CD4-positive, alpha-beta T cell (primary cell): Measurements from ENCODE around the gene MKI67. TPM values are rescaled to one million over a fixed set of nuclear protein-coding genes. Genes with fewer than 3 reads are reported as not detected.

Experiments
- ATAC-seq: fragments of 200-7000 bp; cut with Tn5 transposase; one replicate; pipeline ENCODE4 v1.10.0; 2022; ENCODE audit warnings: mild to moderate bottlenecking; ENCODE audit not compliant: poor library complexity
- CTCF ChIA-PET: fragments of 350-600 bp; sonication (Branson Sonifier 250); formaldehyde crosslinking; loops from one replicate; lab custom pipeline; 2021; ENCODE audit warnings: antibody characterized with exemption, inconsistent platforms; lab: Charles Lee
- POLR2A ChIA-PET: fragments of 350-600 bp; sonication (Branson Sonifier 250); formaldehyde crosslinking; loops from one replicate; lab custom pipeline; 2021; ENCODE audit warnings: antibody characterized with exemption, inconsistent platforms; lab: Charles Lee
- DNase-seq, 14 experiments: peaks; one replicate each; pipeline ENCODE4 v3.0.0-alpha.2; 2013 to 2020; ENCODE audit warnings: mixed read lengths in 2 of 14
- H3K27ac ChIP-seq, 2 donors: one replicate each; pipeline versions ENCODE4 v1.5.1 to v1.7.0; 2013; ENCODE audit warnings: low read length in 2 of 2, low read depth in 1 of 2, mild to moderate bottlenecking in 1 of 2
- H3K27me3 ChIP-seq, 2 experiments: 1 replicate in 1 of 2; 2 replicates in 1 of 2; pipeline versions ENCODE4 v1.6.1 to v1.7.0; 2013; ENCODE audit warnings: low read length in 2 of 2, control low read depth in 1 of 2, mild to moderate bottlenecking in 1 of 2, moderate library complexity in 1 of 2; ENCODE audit not compliant: insufficient read depth in 2 of 2, control insufficient read depth in 1 of 2
- H3K36me3 ChIP-seq: one replicate; pipeline ENCODE4 v1.6.1; 2013; ENCODE audit warnings: low read length, control low read depth; ENCODE audit not compliant: insufficient read depth
- H3K4me1 ChIP-seq: one replicate; pipeline ENCODE4 v1.6.1; 2013; ENCODE audit warnings: low read length, control low read depth; ENCODE audit not compliant: insufficient read depth
- H3K4me3 ChIP-seq: one replicate; pipeline ENCODE4 v1.5.1; 2013; ENCODE audit warnings: mild to moderate bottlenecking, low read length, moderate library complexity
- H3K9me3 ChIP-seq, 2 experiments: 1 replicate in 1 of 2; 2 replicates in 1 of 2; pipeline versions ENCODE4 v1.6.1 to v1.7.0; 2013; ENCODE audit warnings: low read length in 2 of 2, mild to moderate bottlenecking in 2 of 2, control low read depth in 1 of 2, moderate library complexity in 1 of 2; ENCODE audit not compliant: control insufficient read depth in 1 of 2, insufficient read depth in 1 of 2
- H3K27ac Mint-ChIP-seq: one replicate; pipeline ENCODE4 v1.8.0; 2020; ENCODE audit warnings: mixed read lengths
- H3K27me3 Mint-ChIP-seq: one replicate; pipeline ENCODE4 v1.8.0; 2021; ENCODE audit warnings: mixed read lengths
- H3K36me3 Mint-ChIP-seq: one replicate; pipeline ENCODE4 v1.8.0; 2021; ENCODE audit warnings: low read depth, mixed read lengths
- H3K4me1 Mint-ChIP-seq: one replicate; pipeline ENCODE4 v1.8.0; 2021; ENCODE audit warnings: low read depth, mixed read lengths
- H3K4me3 Mint-ChIP-seq: one replicate; pipeline ENCODE4 v1.8.0; 2020; ENCODE audit warnings: mild to moderate bottlenecking, mixed read lengths
- H3K9me3 Mint-ChIP-seq: one replicate; pipeline ENCODE4 v1.8.0; 2020; ENCODE audit warnings: mixed read lengths
- CTCF ChIP-seq: fragments of 200-600 bp; IDR thresholded peaks from one replicate; pipeline ENCODE4 v1.8.0; 2022; ENCODE audit warnings: antibody characterized with exemption, mild to moderate bottlenecking
- intact Hi-C, 2 experiments: fragments of 100-400 bp; cut with DNase I in 1 of 2; cut with micrococcal nuclease in 1 of 2; formaldehyde crosslinking; loops; one replicate each; pipeline versions ENCODE4 v1.15.1 to v1.9.0; 2023 to 2025; cut with DNase I, micrococcal nuclease
- total RNA-seq, 174 experiments: library from RNA in 2 of 174; stranded (reverse) in 2 of 174; gene quantifications; one replicate each; pipeline ENCODE4 v1.2.3 and lab custom pipeline; 2021 to 2026

MKI67 gene
- total RNA-seq, 2 experiments from 2014 or later: 0.92 to 1.2 TPM

DNA sequence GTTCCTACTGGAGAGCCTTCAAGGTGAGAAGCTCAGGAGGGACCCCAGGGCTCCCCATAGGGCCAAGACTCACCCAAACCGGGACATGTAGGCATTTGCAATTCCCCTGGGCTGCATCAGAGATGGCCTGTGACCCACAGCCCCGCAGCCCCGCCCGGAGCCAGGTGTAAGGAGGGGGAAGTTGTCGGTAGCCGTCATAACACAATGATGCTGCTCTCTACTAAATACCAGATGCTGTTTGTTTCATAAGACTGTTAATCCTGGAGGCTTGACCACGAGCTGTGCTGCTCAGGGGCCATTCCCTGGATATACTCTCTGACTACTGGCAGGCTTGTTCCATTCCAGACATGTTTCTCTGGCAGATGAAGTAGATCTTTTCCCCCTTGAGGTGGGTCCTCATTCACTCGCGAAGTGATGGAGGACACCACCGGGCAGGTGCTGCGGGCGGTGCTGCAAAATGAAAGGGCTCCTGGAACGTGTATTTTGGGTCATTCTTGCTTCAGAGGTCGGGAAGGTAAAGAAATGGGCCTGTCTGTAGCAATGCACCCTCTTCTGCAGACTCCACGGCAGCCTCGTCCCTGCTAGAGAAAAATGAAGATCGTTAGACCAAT lies 61.1 kb downstream of the MKI67 start:
- POLR2A ChIA-PET: interaction anchor here (2.6 to 4.5 kb wide), 3 partner anchors 17 to 53 kb away, joined by 9 to 112 read pairs (median 10); no protein-coding TSS in a partner anchor
- H3K4me1 Mint-ChIP-seq: peaks cover 78% of the 10 kb centered on the region
- Histone ChIP-seq H3K4me1 (peaks cover 72% of the 10 kb centered on the region), H3K9me3 (no peaks in the 10 kb centered on the region), H3K4me3 (peak overlapping the region; percentile 47), H3K36me3 (peaks cover 59% of the 10 kb centered on the region), H3K27me3 (no peaks in the 10 kb centered on the region), H3K27ac (peak overlapping the region; percentile 56 to 90)
- TF ChIP-seq CTCF: no peak
- peaks cover 76% of the 10 kb centered on the region for H3K36me3 Mint-ChIP-seq
- CTCF ChIA-PET: interaction anchor here (1.3 kb wide), 1 partner anchor 30 kb away, joined by 4 read pairs; no protein-coding TSS in a partner anchor
- H3K9me3 Mint-ChIP-seq: no peaks in the 10 kb centered on the region
- intact Hi-C loops: loop anchor here in 1 of 2 experiments (5.0 kb wide), 1 partner anchor 62 kb away; the partner anchor contains the start of gene MKI67
- peak overlapping the region; percentile 66 for H3K27ac Mint-ChIP-seq
- no peak for DNase-seq
- H3K4me3 Mint-ChIP-seq: peak overlapping the region; percentile 42
- H3K27me3 Mint-ChIP-seq: no peaks in the 10 kb centered on the region
- ATAC-seq: peak; percentile 29

DNA sequence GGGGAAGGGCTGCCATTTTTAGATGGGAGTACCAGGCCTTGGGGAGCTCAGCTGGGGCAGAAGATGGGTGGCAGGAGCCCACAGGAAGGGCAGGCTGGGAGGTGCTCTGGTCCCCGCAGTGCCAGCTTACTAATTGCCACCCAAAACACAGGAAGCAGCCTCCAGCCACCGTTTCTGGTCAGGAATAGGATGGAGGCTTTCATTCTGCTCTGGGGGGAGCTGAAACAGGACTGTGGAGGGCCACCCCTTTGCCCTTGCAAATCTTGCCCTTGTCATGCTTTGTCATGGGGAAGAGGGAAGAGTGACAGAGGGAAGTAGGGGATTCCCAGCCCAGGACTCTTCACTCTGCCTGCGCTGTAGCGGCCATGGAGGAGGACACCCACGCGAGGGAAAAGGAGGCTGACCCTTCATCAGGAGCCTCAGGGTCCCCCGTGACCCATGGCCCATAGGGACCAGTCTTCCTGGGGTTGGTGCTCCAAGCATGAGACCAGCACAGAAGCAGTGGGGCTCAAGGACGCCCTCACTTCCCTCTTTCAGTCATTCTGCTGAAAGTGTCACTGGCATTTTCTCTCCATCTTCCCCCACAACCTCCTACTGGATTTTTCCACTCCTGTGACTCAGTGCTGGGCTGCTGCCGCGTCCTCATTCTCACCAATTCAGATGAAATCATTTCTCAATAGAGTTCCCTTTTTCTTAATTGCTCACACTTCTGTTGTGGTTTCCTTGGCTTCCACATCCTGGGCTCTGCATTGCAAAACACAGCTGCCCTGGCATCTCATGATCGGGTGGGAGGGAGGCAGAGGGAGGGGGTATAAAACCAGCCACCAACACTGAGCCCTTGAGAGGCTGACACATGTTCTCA lies 61.9 kb downstream of the MKI67 start:
- H3K36me3 Mint-ChIP-seq: peaks cover 74% of the 10 kb centered on the region
- no peak for TF ChIP-seq CTCF
- peaks cover 72% of the 10 kb centered on the region for H3K4me1 Mint-ChIP-seq
- Histone ChIP-seq H3K4me1 (peaks cover 70% of the 10 kb centered on the region), H3K27me3 (no peaks in the 10 kb centered on the region), H3K4me3 (peak overlapping the region; percentile 47), H3K9me3 (no peaks in the 10 kb centered on the region), H3K36me3 (peaks cover 59% of the 10 kb centered on the region), H3K27ac (peak overlapping the region; percentile 56 to 90)
- H3K4me3 Mint-ChIP-seq: peak overlapping the region; percentile 42
- ATAC-seq (peak; percentile 72), DNase-seq (peak in 13 of 14 experiments; percentile 37 to 87 (median 59))
- no peaks in the 10 kb centered on the region for H3K9me3 Mint-ChIP-seq
- POLR2A ChIA-PET: interaction anchor here (1.1 to 4.5 kb wide), 5 partner anchors 16 to 72 kb away, joined by 3 to 112 read pairs (median 9); no protein-coding TSS in a partner anchor
- H3K27ac Mint-ChIP-seq: peak overlapping the region; percentile 84
- intact Hi-C loops: no loop called here
- CTCF ChIA-PET: interaction anchor here (1.1 to 3.4 kb wide), 4 partner anchors 12 to 29 kb away, joined by 3 to 24 read pairs (median 8); no protein-coding TSS in a partner anchor
- no peaks in the 10 kb centered on the region for H3K27me3 Mint-ChIP-seq

DNA sequence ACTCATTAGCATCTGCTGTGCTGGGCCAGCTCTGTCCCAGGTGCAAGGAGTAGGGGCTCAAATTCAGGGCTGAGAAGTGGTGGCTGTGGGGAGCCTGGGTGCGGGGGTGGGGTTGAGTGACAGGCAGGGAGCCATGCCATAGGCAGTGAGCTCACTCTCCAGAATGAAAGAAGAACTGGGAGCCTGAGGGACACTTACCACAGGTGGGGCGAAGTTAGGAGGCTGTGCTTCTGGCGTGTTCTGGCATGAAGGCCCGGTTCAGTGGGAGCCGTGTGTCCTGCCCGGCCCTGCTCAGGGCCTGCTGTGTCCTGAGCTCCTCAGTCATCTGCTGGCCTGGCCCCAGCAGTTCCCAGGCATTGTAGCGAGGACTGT lies 62.5 kb downstream of the MKI67 start:
- POLR2A ChIA-PET: interaction anchor here (1.1 to 4.5 kb wide), 6 partner anchors 16 to 71 kb away, joined by 3 to 112 read pairs (median 8); no protein-coding TSS in a partner anchor
- H3K9me3 Mint-ChIP-seq: no peaks in the 10 kb centered on the region
- H3K27me3 ChIP-seq: no peaks in the 10 kb centered on the region
- peaks cover 70% of the 10 kb centered on the region for H3K4me1 ChIP-seq
- H3K27ac ChIP-seq: peak overlapping the region; percentile 56 to 90
- H3K4me3 ChIP-seq: peak overlapping the region; percentile 47
- peaks cover 75% of the 10 kb centered on the region for H3K36me3 Mint-ChIP-seq
- H3K36me3 ChIP-seq: peaks cover 58% of the 10 kb centered on the region
- H3K27ac Mint-ChIP-seq: peak overlapping the region; percentile 84
- intact Hi-C loops: loop anchor here (1.0 to 2.0 kb wide), 2 partner anchors 16 to 17 kb away; no protein-coding TSS in a partner anchor
- DNase-seq (peak in 2 of 14 experiments; percentile 19 to 45), ATAC-seq (no peak)
- no peak for TF ChIP-seq CTCF
- peak overlapping the region; percentile 85 for H3K4me3 Mint-ChIP-seq
- H3K4me1 Mint-ChIP-seq: peaks cover 68% of the 10 kb centered on the region
- no peaks in the 10 kb centered on the region for H3K9me3 ChIP-seq
- CTCF ChIA-PET: interaction anchor here (0.7 to 3.4 kb wide), 4 partner anchors 11 to 28 kb away, joined by 3 to 24 read pairs (median 9); no protein-coding TSS in a partner anchor
- H3K27me3 Mint-ChIP-seq: no peaks in the 10 kb centered on the region
